GM18505 (cell line): Measurements from ENCODE around the gene THBS4.
A peak's percentile ranks its signal among the peaks of the same experiment; 100 is the strongest.

Experiments
- ATAC-seq: cut with Tn5 transposase; IDR thresholded peaks from one replicate; pipeline ENCODE4 v1.9.1; 2021; ENCODE audit not compliant: unreplicated experiment
- POLR2A ChIP-seq: IDR thresholded peaks from 4 replicates; pipeline ENCODE4 v1.6.1; 2011; ENCODE audit warnings: borderline replicate concordance; ENCODE audit not compliant: insufficient read depth, insufficient read length; ENCODE audit errors: extremely low read depth

Gene THBS4

GRCh38 chr5:80034962-80035821, at the start of gene THBS4:
Gene THBS4, plus strand, starts transcription at chr5:80035348. Its CDS starts 190 bp downstream, at chr5:80035538.
- ATAC-seq, result no peak
- no peak for TF ChIP-seq POLR2A

DNA sequence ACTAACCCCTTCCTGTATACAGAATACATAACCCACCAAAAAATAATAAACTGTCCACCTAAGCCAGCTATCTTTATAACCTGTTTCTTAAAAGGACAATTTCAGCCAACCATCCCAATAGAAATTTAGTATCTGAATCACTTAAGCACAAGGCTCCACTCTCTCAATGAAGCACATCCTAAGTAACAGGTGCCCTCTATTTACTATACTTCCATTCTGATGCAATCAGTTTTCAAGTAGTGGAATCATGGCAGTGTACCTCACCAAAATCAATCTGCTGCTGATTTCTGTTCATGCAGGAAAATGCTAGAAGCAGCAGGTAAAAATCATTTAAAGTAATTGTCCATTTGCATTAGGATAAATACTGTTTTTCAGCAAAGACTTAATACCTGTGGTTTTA, 48.9 kb upstream of the THBS4 start:
- no peak for TF ChIP-seq POLR2A
- ATAC-seq, result no peak

- peak; percentile 41 for ATAC-seq
- no peak for TF ChIP-seq POLR2A
Observed at GRCh38 chr5:79990205-79990597, 44.9 kb upstream of the THBS4 start.

GRCh38 chr5:79990598-79991507, 44.3 kb upstream of the THBS4 start, which contains the start of gene MTX3:
Gene MTX3, minus strand, starts transcription at chr5:79991262. Its CDS starts 24 bp downstream, at chr5:79991238.
- peak; percentile 84 for TF ChIP-seq POLR2A
- ATAC-seq, result peak; percentile 85

GRCh38 chr5:79992891-79993657, 42.1 kb upstream of the THBS4 start:
- TF ChIP-seq POLR2A, result no peak
- no peak for ATAC-seq

- no peak for TF ChIP-seq POLR2A
- ATAC-seq, result no peak
Observed at GRCh38 chr5:79999722-80000121, 35.4 kb upstream of the THBS4 start.

- no peak for TF ChIP-seq POLR2A
- ATAC-seq, result no peak
Observed at GRCh38 chr5:80002677-80003076, 32.5 kb upstream of the THBS4 start.

DNA sequence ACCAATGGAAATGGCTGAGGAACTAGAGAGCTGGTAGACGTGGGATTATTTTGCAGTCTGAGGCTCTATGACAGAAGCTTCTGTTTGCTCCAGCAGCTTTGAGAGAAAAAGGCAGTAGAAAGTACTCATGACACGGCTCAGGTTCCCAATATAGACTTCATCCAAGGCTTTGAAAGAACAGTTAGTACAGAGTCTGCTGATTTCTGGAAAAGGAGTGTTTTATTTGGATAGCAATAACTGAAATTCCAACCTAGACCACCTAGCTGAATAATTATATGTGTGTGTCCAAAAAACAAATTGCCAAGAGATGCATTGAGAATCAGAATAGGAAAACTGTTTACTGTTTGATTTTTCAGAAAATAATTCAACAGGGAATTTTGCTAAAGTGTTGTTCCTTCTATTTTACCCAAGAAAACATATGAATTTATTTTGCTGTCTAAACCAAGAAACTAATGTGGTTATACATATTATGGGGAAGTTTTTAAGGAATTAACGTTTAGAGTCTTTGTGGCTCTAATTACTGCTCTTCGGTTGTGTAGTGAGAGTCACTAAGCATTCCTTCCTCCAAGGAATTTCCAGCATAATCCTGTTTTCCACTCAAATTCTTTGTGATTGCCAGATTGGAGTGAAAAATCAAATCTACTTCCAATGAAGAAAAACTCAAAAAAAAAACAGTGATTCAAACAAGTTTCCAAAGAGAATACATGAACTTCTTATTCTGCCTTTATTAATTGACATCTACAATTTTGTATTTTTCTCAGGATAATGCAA, 26.0 kb upstream of the THBS4 start:
- ATAC-seq, result no peak
- TF ChIP-seq POLR2A, result no peak

- ATAC-seq, result no peak
- no peak for TF ChIP-seq POLR2A
Observed at GRCh38 chr5:80010754-80011392, 24.3 kb upstream of the THBS4 start.

- no peak for ATAC-seq
- no peak for TF ChIP-seq POLR2A
Observed at GRCh38 chr5:80025069-80025468, 10.1 kb upstream of the THBS4 start.

GRCh38 chr5:80026841-80027240, 8.3 kb upstream of the THBS4 start:
- no peak for ATAC-seq
- TF ChIP-seq POLR2A, result no peak

- TF ChIP-seq POLR2A, result no peak
- no peak for ATAC-seq
Observed at GRCh38 chr5:80031109-80031508, 4.0 kb upstream of the THBS4 start.

DNA sequence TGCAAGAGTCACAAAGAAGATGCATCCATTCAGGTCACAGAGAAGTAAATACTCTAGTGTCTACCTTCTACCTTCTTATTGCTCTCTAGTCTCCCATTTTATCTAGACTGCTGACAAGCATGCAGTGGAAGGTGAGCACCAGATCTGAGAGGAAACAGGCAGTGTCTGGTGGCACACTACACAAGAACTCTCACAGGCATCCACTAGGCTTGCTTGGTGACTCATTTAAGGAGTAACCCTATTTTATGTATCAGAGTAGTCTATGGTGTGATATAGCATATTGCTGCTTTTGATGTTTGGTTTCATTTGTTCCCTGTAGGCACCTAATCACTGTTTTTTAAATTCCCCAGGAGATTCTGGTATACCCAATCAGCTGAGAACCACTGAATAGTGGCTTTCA, 1.6 kb upstream of the THBS4 start:
- TF ChIP-seq POLR2A, result no peak
- no peak for ATAC-seq

- no peak for ATAC-seq
- TF ChIP-seq POLR2A, result no peak
Observed at GRCh38 chr5:80034559-80034958, 589 bp upstream of the THBS4 start.
